HepG2 (cell line): Measurements from ENCODE around the gene OST4. TPM values are rescaled to one million over a fixed set of nuclear protein-coding genes. Genes with fewer than 3 reads are reported as not detected.

Source experiments
- BORCS8-MEF2B ChIP-seq: sonication (generic); formaldehyde crosslinking; IDR thresholded peaks from 2 replicates; pipeline ENCODE4 v1.8.0; 2022; ENCODE audit warnings: mild to moderate bottlenecking, missing genetic modification reagents
- CBX1 ChIP-seq: IDR thresholded peaks from one replicate; pipeline ENCODE4 v1.6.1; 2016; ENCODE audit warnings: antibody characterized with exemption, low read depth
- CREBL2 ChIP-seq: sonication (generic); formaldehyde crosslinking; IDR thresholded peaks from 2 replicates; pipeline ENCODE4 v1.8.1; 2023; ENCODE audit warnings: missing genetic modification reagents, mild to moderate bottlenecking, borderline replicate concordance
- DDIT3 ChIP-seq: sonication (generic); formaldehyde crosslinking; IDR thresholded peaks from 2 replicates; pipeline ENCODE4 v1.4.0; 2020; ENCODE audit warnings: mild to moderate bottlenecking, missing genetic modification reagents
- HBP1 ChIP-seq: IDR thresholded peaks from 2 replicates; pipeline ENCODE4 v1.6.1; 2016; ENCODE audit warnings: low read depth, control low read depth
- JUND ChIP-seq: sonication (generic); formaldehyde crosslinking; IDR thresholded peaks from 2 replicates; pipeline ENCODE4 v1.8.0; 2022; ENCODE audit warnings: mild to moderate bottlenecking, missing genetic modification reagents
- MAF1 ChIP-seq: sonication (generic); formaldehyde crosslinking; IDR thresholded peaks from 2 replicates; pipeline ENCODE4 v1.5.0; 2020; ENCODE audit warnings: missing genetic modification reagents, borderline replicate concordance
- MATR3 ChIP-seq: sonication (generic); formaldehyde crosslinking; IDR thresholded peaks from 2 replicates; pipeline ENCODE4 v1.4.0; 2020; ENCODE audit warnings: missing genetic modification reagents
- MAZ ChIP-seq, 2 experiments: sonication (generic) in 1 of 2; formaldehyde crosslinking in 1 of 2; IDR thresholded peaks; 2 replicates each; pipeline versions ENCODE4 v1.5.0 to v1.6.1; 2012 to 2020; ENCODE audit warnings: low read depth in 2 of 2, mild to moderate bottlenecking in 2 of 2, borderline replicate concordance in 1 of 2, improper control_type of control experiment in 1 of 2, low read length in 1 of 2, missing genetic modification reagents in 1 of 2, moderate library complexity in 1 of 2
- MED1 ChIP-seq: sonication (generic); formaldehyde crosslinking; IDR thresholded peaks from 2 replicates; pipeline ENCODE4 v1.4.0; 2020; ENCODE audit warnings: missing genetic modification reagents
- NFAT5 ChIP-seq: sonication (generic); formaldehyde crosslinking; IDR thresholded peaks from 2 replicates; pipeline ENCODE4 v1.4.0; 2020; ENCODE audit warnings: missing genetic modification reagents
- NFE2 ChIP-seq: sonication (generic); formaldehyde crosslinking; IDR thresholded peaks from 2 replicates; pipeline ENCODE4 v1.4.0; 2020; ENCODE audit warnings: missing genetic modification reagents
- NR2C2 ChIP-seq: sonication (generic); formaldehyde crosslinking; IDR thresholded peaks from 2 replicates; pipeline ENCODE4 v1.4.0; 2020; ENCODE audit warnings: missing genetic modification reagents, mild to moderate bottlenecking, moderate library complexity, borderline replicate concordance
- RFXAP ChIP-seq: sonication (generic); formaldehyde crosslinking; IDR thresholded peaks from 2 replicates; pipeline ENCODE4 v1.4.0; 2020; ENCODE audit warnings: missing genetic modification reagents, borderline replicate concordance
- SAFB2 ChIP-seq: sonication (generic); formaldehyde crosslinking; IDR thresholded peaks from 2 replicates; pipeline ENCODE4 v1.5.1; 2020; ENCODE audit warnings: missing genetic modification reagents, low read depth, mild to moderate bottlenecking, borderline replicate concordance
- TBP ChIP-seq: sonication (generic); formaldehyde crosslinking; IDR thresholded peaks from 2 replicates; pipeline ENCODE4 v1.5.0; 2020; ENCODE audit warnings: missing genetic modification reagents
- ZFP37 ChIP-seq: sonication (generic); formaldehyde crosslinking; IDR thresholded peaks from 2 replicates; pipeline ENCODE4 v1.4.0; 2020; ENCODE audit warnings: missing genetic modification reagents, borderline replicate concordance
- ZNF24 ChIP-seq: fragments of 450-650 bp; IDR thresholded peaks from 2 replicates; pipeline ENCODE4 v1.6.1; 2017; ENCODE audit warnings: antibody characterized with exemption, mild to moderate bottlenecking
- ZNF33A ChIP-seq: sonication (generic); formaldehyde crosslinking; IDR thresholded peaks from 2 replicates; pipeline ENCODE4 v1.5.1; 2020; ENCODE audit warnings: missing genetic modification reagents, mild to moderate bottlenecking, moderate library complexity, borderline replicate concordance
- ZNF549 ChIP-seq: sonication (generic); formaldehyde crosslinking; IDR thresholded peaks from 2 replicates; pipeline ENCODE4 v1.5.0; 2020; ENCODE audit warnings: missing genetic modification reagents
- ZNF580 ChIP-seq: IDR thresholded peaks from 2 replicates; pipeline ENCODE4 v1.6.1; 2016; ENCODE audit warnings: low read depth, borderline replicate concordance
- ZNF589 ChIP-seq: sonication (generic); formaldehyde crosslinking; conservative IDR thresholded peaks from 2 replicates; pipeline ENCODE4 v1.8.0; 2022; ENCODE audit warnings: mild to moderate bottlenecking, moderate library complexity, missing genetic modification reagents
- ZNF780A ChIP-seq: sonication (generic); formaldehyde crosslinking; IDR thresholded peaks from 2 replicates; pipeline ENCODE4 v1.8.0; 2022; ENCODE audit warnings: mild to moderate bottlenecking, missing genetic modification reagents, moderate library complexity
- polyA plus RNA-seq, 8 experiments: library from polyadenylated mRNA; depleted of rRNA in 3 of 8; stranded (reverse) in 7 of 8; unstranded in 1 of 8; fragments of >200 nt; fragmentation: Illumina TruSeq in 4 of 8; extraction: Trizol in 4 of 8; gene quantifications; 2 replicates each; pipeline versions ENCODE4 v1.2.1 to v1.2.3, GENCODE V29; 2011 to 2016; ENCODE audit warnings: low read depth in 4 of 8, missing spikeins in 1 of 8, mixed read lengths in 1 of 8; ENCODE audit not compliant: insufficient read depth in 1 of 8
- total RNA-seq, 5 experiments: library from RNA; depleted of rRNA; stranded (reverse); fragments of >200 nt; fragmentation: Illumina TruSeq; extraction: Trizol; gene quantifications; 2 replicates each; pipeline ENCODE4 v1.2.3, GENCODE V29; 2016; ENCODE audit warnings: low read depth in 1 of 5

The OST4 gene
- total and polyA plus RNA-seq, 2 of the 13 experiments (the other 11 are each of a cell fraction or from before 2014, with no cell fraction given) = 498 to 584 TPM

GRCh38 chr2:27086090-27086723, 14.8 kb upstream of the OST4 start (continued):
- no peak for TF ChIP-seq NFAT5 (CRISPR knock-in tag)
- no peak for TF ChIP-seq BORCS8-MEF2B
- TF ChIP-seq ZNF580 (CRISPR knock-in tag) = peak; percentile 97
- no peak for TF ChIP-seq TBP (CRISPR knock-in tag)
- no peak for TF ChIP-seq ZNF549 (CRISPR knock-in tag)
- no peak for TF ChIP-seq ZNF33A
- TF ChIP-seq ZNF780A (CRISPR knock-in tag) = no peak; the same call in 1 of the 2 replicates
- TF ChIP-seq MAF1 (CRISPR knock-in tag) = no peak
- TF ChIP-seq ZFP37 (CRISPR knock-in tag) = no peak; the same call in 1 of the 2 replicates
- no peak; the same call in 1 of the 2 replicates for TF ChIP-seq CREBL2 (CRISPR knock-in tag)
- peak; percentile 78 for TF ChIP-seq CBX1
- TF ChIP-seq SAFB2 = peak; percentile 95
- peak; percentile 56; the same call in 1 of the 2 replicates for TF ChIP-seq NR2C2 (CRISPR knock-in tag)
- TF ChIP-seq HBP1 (CRISPR knock-in tag) = peak; percentile 92
- TF ChIP-seq ZNF589 (CRISPR knock-in tag) = peak; percentile 88
- TF ChIP-seq NFE2 (CRISPR knock-in tag) = no peak
- no peak for TF ChIP-seq DDIT3 (CRISPR knock-in tag)
- TF ChIP-seq RFXAP (CRISPR knock-in tag) = peak; percentile 91; the same call in 1 of the 2 replicates
- no peak for TF ChIP-seq ZNF24
- no peak for TF ChIP-seq JUND (CRISPR knock-in tag)
- no peak; the same call in 1 of the 2 replicates for TF ChIP-seq MAZ (IDR thresholded peaks at IDR 0.05; ENCODE audit: borderline replicate concordance, low read depth, low read length)
- 0 out of 2 replicates have a peak, but pooled peaks have one; percentile 52 for TF ChIP-seq MAZ (CRISPR knock-in tag; IDR thresholded peaks at IDR 0.05; ENCODE audit: low read depth)
- TF ChIP-seq MATR3 (CRISPR knock-in tag) = no peak
- peak; percentile 89 for TF ChIP-seq MED1 (CRISPR knock-in tag)
